ENCODE data around the gene CELF2.

CELF2 gene

GRCh38 chr10:11245510-11245909 is 227.8 kb downstream of the CELF2 start:
- Histone ChIP-seq H3K27ac (ENCODE audit: low read length) (no peak overlapping the region), H3K4me1 (ENCODE audit: control insufficient read depth, low read depth, low read length) (peaks cover 14% of the 10 kb centered on the region), H3K9me3 (ENCODE audit: control insufficient read depth, low read depth, low read length) (no peaks in the 10 kb centered on the region), H3K36me3 (ENCODE audit: control insufficient read depth, low read depth, low read length) (no peaks in the 10 kb centered on the region), H3K4me3 (ENCODE audit: low read length) (no peak overlapping the region), H3K9ac (ENCODE audit: low read length) (no peak overlapping the region), H3K27me3 (ENCODE audit: control insufficient read depth, insufficient read depth, low read length) (no peaks in the 10 kb centered on the region)

DNA sequence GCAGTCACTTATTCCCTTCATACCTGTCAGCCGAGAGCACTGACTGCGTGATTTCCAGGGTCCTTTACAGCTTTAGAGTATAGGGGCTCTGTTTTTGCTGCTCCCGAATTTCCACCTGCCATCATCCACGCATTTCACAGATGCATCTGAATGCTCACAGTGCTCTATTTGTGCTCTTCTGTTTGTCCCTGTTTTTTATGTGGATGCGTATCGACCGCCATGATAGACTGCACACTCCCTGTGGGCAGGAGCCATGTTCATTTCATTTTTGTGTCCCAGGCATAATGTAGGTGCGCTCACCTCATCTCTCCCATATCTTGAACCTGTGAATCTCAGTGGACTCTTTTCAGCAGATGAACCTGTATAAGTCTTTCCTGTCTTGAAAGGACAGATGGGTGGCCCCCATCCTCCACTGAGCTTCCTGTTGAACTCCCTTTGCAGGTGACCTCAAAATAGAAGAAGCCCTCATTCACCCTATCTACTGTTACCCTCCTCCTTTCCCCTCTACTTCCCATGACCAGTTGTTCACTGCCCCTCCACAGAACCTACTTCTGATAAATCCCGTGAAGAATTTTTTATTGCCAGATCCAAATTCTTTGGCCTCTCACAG is 228.4 kb downstream of the CELF2 start:
- peaks cover 14% of the 10 kb centered on the region for H3K4me1 ChIP-seq (ENCODE audit: control insufficient read depth, low read depth, low read length)
- no peaks in the 10 kb centered on the region for H3K36me3 ChIP-seq (ENCODE audit: control insufficient read depth, low read depth, low read length)
- no peak overlapping the region for H3K9ac ChIP-seq (ENCODE audit: low read length)
- H3K9me3 ChIP-seq (ENCODE audit: control insufficient read depth, low read depth, low read length) = no peaks in the 10 kb centered on the region
- no peak overlapping the region for H3K27ac ChIP-seq (ENCODE audit: low read length)
- no peak overlapping the region for H3K4me3 ChIP-seq (ENCODE audit: low read length)
- H3K27me3 ChIP-seq (ENCODE audit: control insufficient read depth, insufficient read depth, low read length) = no peaks in the 10 kb centered on the region

- H3K9ac ChIP-seq (ENCODE audit: low read length) = no peak overlapping the region
- H3K4me1 ChIP-seq (ENCODE audit: control insufficient read depth, low read depth, low read length) = peaks cover 14% of the 10 kb centered on the region
- no peak overlapping the region for H3K4me3 ChIP-seq (ENCODE audit: low read length)
- no peaks in the 10 kb centered on the region for H3K36me3 ChIP-seq (ENCODE audit: control insufficient read depth, low read depth, low read length)
- no peaks in the 10 kb centered on the region for H3K9me3 ChIP-seq (ENCODE audit: control insufficient read depth, low read depth, low read length)
- no peak overlapping the region for H3K27ac ChIP-seq (ENCODE audit: low read length)
- H3K27me3 ChIP-seq (ENCODE audit: control insufficient read depth, insufficient read depth, low read length) = no peaks in the 10 kb centered on the region
Measured at GRCh38 chr10:11246752-11247467, 229.2 kb downstream of the CELF2 start.

DNA sequence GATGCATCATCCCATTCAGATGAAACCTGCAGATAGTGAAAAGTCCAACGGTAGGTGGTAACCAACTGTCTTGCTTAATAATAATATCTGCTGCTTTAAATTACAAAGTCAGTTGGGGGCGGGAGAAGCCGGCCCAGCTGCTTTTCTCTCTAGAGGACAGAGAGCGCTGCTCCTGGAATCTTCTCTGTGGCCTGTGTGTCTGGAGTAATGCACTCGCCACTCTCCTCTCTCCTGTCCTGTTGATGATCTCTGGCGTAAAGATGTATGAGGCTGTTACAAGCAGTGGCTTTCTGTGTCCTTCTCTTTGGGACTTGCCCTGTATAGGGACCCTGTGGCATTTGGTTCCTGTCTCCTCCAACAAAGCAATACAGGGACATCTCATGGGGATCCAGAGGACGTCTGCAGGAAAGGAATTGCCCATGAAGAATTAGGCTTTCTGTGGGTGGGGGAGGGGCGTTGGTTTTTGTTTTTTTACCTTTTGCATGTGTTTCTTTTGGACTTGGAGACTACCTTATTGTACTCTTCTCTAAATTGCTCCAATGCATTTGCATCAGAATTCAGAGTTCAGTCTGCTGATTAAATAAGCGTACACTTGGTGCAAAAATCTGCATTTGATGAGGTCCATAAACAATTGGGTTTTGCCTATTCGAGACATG is 231.6 kb downstream of the CELF2 start:
- Histone ChIP-seq H3K9ac (ENCODE audit: low read length) (no peak overlapping the region), H3K4me3 (ENCODE audit: low read length) (no peak overlapping the region), H3K27me3 (ENCODE audit: control insufficient read depth, insufficient read depth, low read length) (no peaks in the 10 kb centered on the region), H3K4me1 (ENCODE audit: control insufficient read depth, low read depth, low read length) (peaks cover 14% of the 10 kb centered on the region), H3K27ac (ENCODE audit: low read length) (no peak overlapping the region), H3K36me3 (ENCODE audit: control insufficient read depth, low read depth, low read length) (no peaks in the 10 kb centered on the region), H3K9me3 (ENCODE audit: control insufficient read depth, low read depth, low read length) (no peaks in the 10 kb centered on the region)

- no peaks in the 10 kb centered on the region for H3K27me3 ChIP-seq (ENCODE audit: control insufficient read depth, insufficient read depth, low read length)
- H3K9ac ChIP-seq (ENCODE audit: low read length) = no peak overlapping the region
- H3K4me3 ChIP-seq (ENCODE audit: low read length) = no peak overlapping the region
- H3K9me3 ChIP-seq (ENCODE audit: control insufficient read depth, low read depth, low read length) = no peaks in the 10 kb centered on the region
- no peaks in the 10 kb centered on the region for H3K36me3 ChIP-seq (ENCODE audit: control insufficient read depth, low read depth, low read length)
- no peak overlapping the region for H3K27ac ChIP-seq (ENCODE audit: low read length)
- peaks cover 14% of the 10 kb centered on the region for H3K4me1 ChIP-seq (ENCODE audit: control insufficient read depth, low read depth, low read length)
Measured at GRCh38 chr10:11249808-11250195, 232.1 kb downstream of the CELF2 start.

GRCh38 chr10:11250304-11250703 is 232.6 kb downstream of the CELF2 start:
- H3K27me3 ChIP-seq (ENCODE audit: control insufficient read depth, insufficient read depth, low read length) = no peaks in the 10 kb centered on the region
- no peak overlapping the region for H3K27ac ChIP-seq (ENCODE audit: low read length)
- no peaks in the 10 kb centered on the region for H3K9me3 ChIP-seq (ENCODE audit: control insufficient read depth, low read depth, low read length)
- H3K4me1 ChIP-seq (ENCODE audit: control insufficient read depth, low read depth, low read length) = peaks cover 14% of the 10 kb centered on the region
- no peaks in the 10 kb centered on the region for H3K36me3 ChIP-seq (ENCODE audit: control insufficient read depth, low read depth, low read length)
- no peak overlapping the region for H3K4me3 ChIP-seq (ENCODE audit: low read length)
- no peak overlapping the region for H3K9ac ChIP-seq (ENCODE audit: low read length)

GRCh38 chr10:11252887-11253286 is 235.2 kb downstream of the CELF2 start:
- H3K4me1 ChIP-seq (ENCODE audit: control insufficient read depth, low read depth, low read length) = peaks cover 14% of the 10 kb centered on the region
- no peak overlapping the region for H3K4me3 ChIP-seq (ENCODE audit: low read length)
- H3K9me3 ChIP-seq (ENCODE audit: control insufficient read depth, low read depth, low read length) = no peaks in the 10 kb centered on the region
- no peak overlapping the region for H3K27ac ChIP-seq (ENCODE audit: low read length)
- H3K27me3 ChIP-seq (ENCODE audit: control insufficient read depth, insufficient read depth, low read length) = no peaks in the 10 kb centered on the region
- H3K9ac ChIP-seq (ENCODE audit: low read length) = no peak overlapping the region
- peaks cover 2% of the 10 kb centered on the region for H3K36me3 ChIP-seq (ENCODE audit: control insufficient read depth, low read depth, low read length)

- no peak overlapping the region for H3K4me3 ChIP-seq (ENCODE audit: low read length)
Measured at GRCh38 chr10:11253385-11254002, 235.8 kb downstream of the CELF2 start.

GRCh38 chr10:11255156-11255555 is 237.5 kb downstream of the CELF2 start:
- no peak overlapping the region for H3K9ac ChIP-seq (ENCODE audit: low read length)
- H3K9me3 ChIP-seq (ENCODE audit: control insufficient read depth, low read depth, low read length) = no peaks in the 10 kb centered on the region
- no peak overlapping the region for H3K4me3 ChIP-seq (ENCODE audit: low read length)
- no peak overlapping the region for H3K27ac ChIP-seq (ENCODE audit: low read length)
- H3K36me3 ChIP-seq (ENCODE audit: control insufficient read depth, low read depth, low read length) = peaks cover 10% of the 10 kb centered on the region
- H3K4me1 ChIP-seq (ENCODE audit: control insufficient read depth, low read depth, low read length) = no peaks in the 10 kb centered on the region
- no peaks in the 10 kb centered on the region for H3K27me3 ChIP-seq (ENCODE audit: control insufficient read depth, insufficient read depth, low read length)

More at GRCh38 chr10:11253385-11254002, 235.8 kb downstream of the CELF2 start:
- H3K9me3 ChIP-seq (ENCODE audit: control insufficient read depth, low read depth, low read length) = no peaks in the 10 kb centered on the region
- peaks cover 14% of the 10 kb centered on the region for H3K4me1 ChIP-seq (ENCODE audit: control insufficient read depth, low read depth, low read length)
- no peaks in the 10 kb centered on the region for H3K27me3 ChIP-seq (ENCODE audit: control insufficient read depth, insufficient read depth, low read length)
- no peak overlapping the region for H3K27ac ChIP-seq (ENCODE audit: low read length)
- H3K36me3 ChIP-seq (ENCODE audit: control insufficient read depth, low read depth, low read length) = peaks cover 2% of the 10 kb centered on the region
- H3K9ac ChIP-seq (ENCODE audit: low read length) = no peak overlapping the region

GRCh38 chr10:11255796-11256444 is 238.2 kb downstream of the CELF2 start:
- no peaks in the 10 kb centered on the region for H3K27me3 ChIP-seq (ENCODE audit: control insufficient read depth, insufficient read depth, low read length)

GRCh38 chr10:11256896-11257295 is 239.2 kb downstream of the CELF2 start:
- H3K9me3 ChIP-seq (ENCODE audit: control insufficient read depth, low read depth, low read length) = no peaks in the 10 kb centered on the region
- no peaks in the 10 kb centered on the region for H3K4me1 ChIP-seq (ENCODE audit: control insufficient read depth, low read depth, low read length)
- no peak overlapping the region for H3K9ac ChIP-seq (ENCODE audit: low read length)
- no peaks in the 10 kb centered on the region for H3K27me3 ChIP-seq (ENCODE audit: control insufficient read depth, insufficient read depth, low read length)
- peaks cover 10% of the 10 kb centered on the region for H3K36me3 ChIP-seq (ENCODE audit: control insufficient read depth, low read depth, low read length)
- no peak overlapping the region for H3K4me3 ChIP-seq (ENCODE audit: low read length)
- no peak overlapping the region for H3K27ac ChIP-seq (ENCODE audit: low read length)

More at GRCh38 chr10:11255796-11256444, 238.2 kb downstream of the CELF2 start:
- Histone ChIP-seq H3K36me3 (ENCODE audit: control insufficient read depth, low read depth, low read length) (peaks cover 10% of the 10 kb centered on the region), H3K4me3 (ENCODE audit: low read length) (no peak overlapping the region), H3K4me1 (ENCODE audit: control insufficient read depth, low read depth, low read length) (no peaks in the 10 kb centered on the region), H3K9me3 (ENCODE audit: control insufficient read depth, low read depth, low read length) (no peaks in the 10 kb centered on the region), H3K27ac (ENCODE audit: low read length) (no peak overlapping the region), H3K9ac (ENCODE audit: low read length) (no peak overlapping the region)
